HL-60 (cell line): ENCODE results near the gene RPL19.

ENCODE experiments used
- DNase-seq, 2 experiments: peaks; one replicate each; pipeline ENCODE4 v3.0.0-alpha.2; 2010 to 2020; ENCODE audit warnings: low read depth in 1 of 2, low spot score in 1 of 2
- H3K27ac ChIP-seq: fragments of 250-450 bp; sonication (Bioruptor Pico); replicated peaks from 2 replicates; pipeline ENCODE4 v1.5.1; 2020; ENCODE audit warnings: mild to moderate bottlenecking, moderate library complexity
- H3K27me3 ChIP-seq: fragments of 250-450 bp; sonication (Bioruptor Pico); 2 replicates; pipeline ENCODE4 v1.5.1; 2021; ENCODE audit warnings: mild to moderate bottlenecking, moderate library complexity; ENCODE audit not compliant: insufficient read depth, poor library complexity, severe bottlenecking
- H3K4me3 ChIP-seq: replicated peaks from 2 replicates; pipeline ENCODE4 v1.5.1; 2011; ENCODE audit warnings: mild to moderate bottlenecking, control low read depth, low read length; ENCODE audit not compliant: insufficient read depth
- CTCF ChIP-seq: IDR thresholded peaks from one replicate; pipeline ENCODE4 v1.5.1; 2011; ENCODE audit warnings: low read length, control low read depth, inconsistent platforms; ENCODE audit not compliant: insufficient read depth
- GABPA ChIP-seq: IDR thresholded peaks from 2 replicates; pipeline ENCODE4 v1.6.1; 2012; ENCODE audit warnings: low read depth
- POLR2AphosphoS5 ChIP-seq: IDR thresholded peaks from 2 replicates; pipeline ENCODE4 v1.6.1; 2012; ENCODE audit warnings: low read depth
- REST ChIP-seq: IDR thresholded peaks from 2 replicates; pipeline ENCODE4 v1.6.1; 2012; ENCODE audit warnings: low read depth; ENCODE audit not compliant: insufficient replicate concordance
- SPI1 ChIP-seq: IDR thresholded peaks from 2 replicates; pipeline ENCODE4 v1.6.1; 2012; ENCODE audit warnings: low read depth, mild to moderate bottlenecking, borderline replicate concordance
- long read RNA-seq: library from polyadenylated mRNA; unstranded; transcript quantifications from one replicate; pipeline ENCODE4 v2.0.0, GENCODE V29; 2020

RPL19 gene
- long read RNA-seq, transcript RPL19-203 (6 exons, 1,051 nt): minor isoform, 7 of 1,914 reads
- long read RNA-seq, transcript RPL19-201 (6 exons, 737 nt): major isoform, 1,726 of 1,914 reads
- long read RNA-seq, partial matches to known transcripts: 161 of 1,914 reads
- long read RNA-seq, other reads (novel, unspliced or antisense): 18 of 1,914 reads

GRCh38 chr17:39200070-39200879, at the start of gene RPL19:
TSS of gene RPL19 (plus strand) at chr17:39200283. CDS start at chr17:39200345, 62 bp downstream.
- TF ChIP-seq POLR2AphosphoS5 (peak; percentile 99), GABPA (no peak), CTCF (no peak), REST (peak; percentile 70)
- peak within 1 kb of the TSS; percentile 77 for H3K4me3 ChIP-seq
- peak; percentile 76 to 85 for DNase-seq
- peak within 1 kb of the TSS; percentile 100 for H3K27ac ChIP-seq
- peaks cover 19% of the 10 kb centered on the region for H3K27me3 ChIP-seq

GRCh38 chr17:39150795-39151149, 49.3 kb upstream of the RPL19 start:
- no peak overlapping the region for H3K27ac ChIP-seq
- no peak for DNase-seq
- H3K4me3 ChIP-seq: no peak overlapping the region
- H3K27me3 ChIP-seq: peaks cover 6% of the 10 kb centered on the region
- TF ChIP-seq GABPA (no peak), SPI1 (no peak), POLR2AphosphoS5 (no peak), REST (no peak), CTCF (no peak)

- TF ChIP-seq CTCF (no peak), SPI1 (no peak), GABPA (no peak), POLR2AphosphoS5 (no peak)
- Histone ChIP-seq H3K27me3 (peaks cover 6% of the 10 kb centered on the region), H3K4me3 (peak within 1 kb of the TSS; percentile 88), H3K27ac (no peak within 1 kb of the TSS)
- DNase-seq: no peak
These were observed 48.7 kb upstream of the RPL19 start, which contains the start of gene PLXDC1 for GRCh38 chr17:39151150-39151942. TSS of gene PLXDC1 (minus strand) at chr17:39151637. CDS start at chr17:39151437, 200 bp downstream.
